ENCODE results near the gene GNG7.
A peak's percentile ranks its signal among the peaks of the same experiment; 100 is the strongest.

GNG7 gene

GRCh38 chr19:2702170-2703076 lies at the start of gene GNG7:
Gene GNG7 (minus strand): TSS chr19:2702694. CDS start chr19:2520688, 182,006 bp downstream.
- DNase-seq: peak; percentile 95 to 96

GRCh38 chr19:2751438-2751830 lies 48.9 kb upstream of the GNG7 start:
- no peak for DNase-seq

- DNase-seq: no peak
These were observed 48.4 kb upstream of the GNG7 start for GRCh38 chr19:2750808-2751437.

GRCh38 chr19:2747349-2747748 lies 44.9 kb upstream of the GNG7 start:
- DNase-seq: no peak

GRCh38 chr19:2744113-2744512 lies 41.6 kb upstream of the GNG7 start:
- no peak for DNase-seq

- DNase-seq: no peak
These were observed 40.6 kb upstream of the GNG7 start for GRCh38 chr19:2743099-2743498.

GRCh38 chr19:2740314-2740656 lies 37.8 kb upstream of the GNG7 start:
- no peak for DNase-seq

GRCh38 chr19:2739602-2740313 lies 37.3 kb upstream of the GNG7 start, which contains the start of gene SLC39A3:
Gene SLC39A3 (minus strand): TSS chr19:2740017. CDS start chr19:2737257, 2,760 bp downstream.
- peak; percentile 98 to 100 for DNase-seq

- DNase-seq: no peak
These were observed 34.2 kb upstream of the GNG7 start for GRCh38 chr19:2736550-2737190.

- no peak for DNase-seq
These were observed 32.9 kb upstream of the GNG7 start for GRCh38 chr19:2735374-2735773.

- DNase-seq: no peak
These were observed 32.2 kb upstream of the GNG7 start for GRCh38 chr19:2734589-2735288.

GRCh38 chr19:2733930-2734588 lies 31.6 kb upstream of the GNG7 start:
- no peak for DNase-seq

GRCh38 chr19:2732883-2733282 lies 30.4 kb upstream of the GNG7 start:
- DNase-seq: no peak

- no peak for DNase-seq
These were observed 29.7 kb upstream of the GNG7 start for GRCh38 chr19:2732157-2732725.

- no peak for DNase-seq
These were observed 28.9 kb upstream of the GNG7 start for GRCh38 chr19:2731181-2731995.

- no peak for DNase-seq
These were observed 27.7 kb upstream of the GNG7 start for GRCh38 chr19:2729943-2730818.

- DNase-seq: no peak
These were observed 26.4 kb upstream of the GNG7 start for GRCh38 chr19:2728783-2729387.

GRCh38 chr19:2727640-2727944 lies 25.1 kb upstream of the GNG7 start:
- no peak for DNase-seq

GRCh38 chr19:2726904-2727639 lies 24.6 kb upstream of the GNG7 start:
- no peak for DNase-seq
